Activated T-helper 17 cell treated with anti-CD3 and anti-CD28 coated beads, Interleukin-2, amount 50 U/mL, for 72 hours (primary cell): ENCODE data around the gene NCOA1. TPM values are rescaled to one million over a fixed set of nuclear protein-coding genes. Genes with fewer than 3 reads are reported as not detected.
A peak's percentile ranks its signal among the peaks of the same experiment; 100 is the strongest.
"Not testable (repeated sequence)": the region's sequence is repeated elsewhere in the genome, so short reads cannot be mapped to it uniquely, and the experiment has no call there.

Source experiments
- ATAC-seq: fragments of 150-1000 bp; cut with Tn5 transposase; replicated peaks from 2 replicates; pipeline ENCODE4 v1.10.0; 2021; ENCODE audit warnings: mild to moderate bottlenecking, moderate library complexity
- H3K27ac Mint-ChIP-seq: one replicate; pipeline ENCODE4 v1.8.0; 2022; ENCODE audit warnings: mixed read lengths
- H3K27me3 Mint-ChIP-seq: one replicate; pipeline ENCODE4 v1.8.0; 2022; ENCODE audit warnings: mixed read lengths
- H3K36me3 Mint-ChIP-seq: one replicate; pipeline ENCODE4 v1.8.0; 2022; ENCODE audit warnings: low read depth, mild to moderate bottlenecking, mixed read lengths
- H3K4me1 Mint-ChIP-seq: one replicate; pipeline ENCODE4 v1.8.0; 2022; ENCODE audit warnings: mixed read lengths
- H3K4me3 Mint-ChIP-seq: one replicate; pipeline ENCODE4 v1.8.0; 2022; ENCODE audit warnings: mild to moderate bottlenecking, mixed read lengths
- H3K9me3 Mint-ChIP-seq: one replicate; pipeline ENCODE4 v1.8.0; 2022; ENCODE audit warnings: mixed read lengths
- total RNA-seq, 2 donors: library from RNA; stranded (reverse); gene quantifications; one replicate each; pipeline ENCODE4 v1.2.3, GENCODE V29; 2022

Gene NCOA1
- total RNA-seq, 2 donors from 2014 or later: 27.5 to 29.7 TPM

- H3K9me3 Mint-ChIP-seq, H3K27me3 Mint-ChIP-seq: not testable (repeated sequence)
- H3K4me1 Mint-ChIP-seq: peaks cover 15% of the 10 kb centered on the region
- peak; percentile 88 for ATAC-seq
- H3K4me3 Mint-ChIP-seq: peak overlapping the region; percentile 20
- H3K27ac Mint-ChIP-seq: peak overlapping the region; percentile 9
- H3K36me3 Mint-ChIP-seq: peaks cover 10% of the 10 kb centered on the region
These were observed 59.2 kb downstream of the NCOA1 start for GRCh38 chr2:24550301-24550700.

GRCh38 chr2:24551016-24551415 lies 60.0 kb downstream of the NCOA1 start:
- H3K27ac Mint-ChIP-seq: no peak overlapping the region
- H3K4me3 Mint-ChIP-seq: no peak overlapping the region
- ATAC-seq: no peak
- H3K9me3 Mint-ChIP-seq: peaks cover 9% of the 10 kb centered on the region
- peaks cover 17% of the 10 kb centered on the region for H3K36me3 Mint-ChIP-seq
- no peaks in the 10 kb centered on the region for H3K27me3 Mint-ChIP-seq
- H3K4me1 Mint-ChIP-seq: peaks cover 15% of the 10 kb centered on the region

- Mint-ChIP-seq H3K36me3 (peaks cover 26% of the 10 kb centered on the region), H3K27me3 (no peaks in the 10 kb centered on the region), H3K9me3 (peaks cover 11% of the 10 kb centered on the region), H3K27ac (no peak overlapping the region), H3K4me3 (no peak overlapping the region), H3K4me1 (peaks cover 22% of the 10 kb centered on the region)
- no peak for ATAC-seq
These were observed 61.8 kb downstream of the NCOA1 start for GRCh38 chr2:24552836-24553235.

GRCh38 chr2:24558781-24559472 lies 67.9 kb downstream of the NCOA1 start:
- ATAC-seq: no peak
- no peak overlapping the region for H3K4me3 Mint-ChIP-seq
- peaks cover 31% of the 10 kb centered on the region for H3K4me1 Mint-ChIP-seq
- peaks cover 30% of the 10 kb centered on the region for H3K36me3 Mint-ChIP-seq
- H3K27ac Mint-ChIP-seq: peak overlapping the region; percentile 40
- no peaks in the 10 kb centered on the region for H3K27me3 Mint-ChIP-seq
- H3K9me3 Mint-ChIP-seq: peaks cover 4% of the 10 kb centered on the region

- Mint-ChIP-seq H3K27me3 (no peaks in the 10 kb centered on the region), H3K4me1 (peaks cover 31% of the 10 kb centered on the region), H3K27ac (peak overlapping the region; percentile 40)
These were observed 68.5 kb downstream of the NCOA1 start for GRCh38 chr2:24559473-24560113.

GRCh38 chr2:24565537-24565936 lies 74.5 kb downstream of the NCOA1 start:
- Mint-ChIP-seq H3K27ac (no peak overlapping the region), H3K4me3 (no peak overlapping the region), H3K36me3 (peaks cover 24% of the 10 kb centered on the region), H3K9me3 (no peaks in the 10 kb centered on the region), H3K4me1 (peaks cover 12% of the 10 kb centered on the region), H3K27me3 (no peaks in the 10 kb centered on the region)
- no peak for ATAC-seq

More at GRCh38 chr2:24559473-24560113, 68.5 kb downstream of the NCOA1 start:
- Mint-ChIP-seq H3K36me3 (peaks cover 29% of the 10 kb centered on the region), H3K4me3 (no peak overlapping the region), H3K9me3 (peaks cover 4% of the 10 kb centered on the region)
- no peak for ATAC-seq

GRCh38 chr2:24566209-24566608 lies 75.2 kb downstream of the NCOA1 start:
- no peak overlapping the region for H3K27ac Mint-ChIP-seq
- H3K4me3 Mint-ChIP-seq: no peak overlapping the region
- H3K4me1 Mint-ChIP-seq: peaks cover 10% of the 10 kb centered on the region
- no peaks in the 10 kb centered on the region for H3K27me3 Mint-ChIP-seq
- H3K9me3 Mint-ChIP-seq: no peaks in the 10 kb centered on the region
- ATAC-seq: no peak
- H3K36me3 Mint-ChIP-seq: peaks cover 24% of the 10 kb centered on the region

GRCh38 chr2:24566630-24567029 lies 75.6 kb downstream of the NCOA1 start:
- H3K36me3 Mint-ChIP-seq: peaks cover 24% of the 10 kb centered on the region
- H3K27ac Mint-ChIP-seq: no peak overlapping the region
- peaks cover 10% of the 10 kb centered on the region for H3K4me1 Mint-ChIP-seq
- no peaks in the 10 kb centered on the region for H3K27me3 Mint-ChIP-seq
- no peak for ATAC-seq
- H3K4me3 Mint-ChIP-seq: no peak overlapping the region
- H3K9me3 Mint-ChIP-seq: no peaks in the 10 kb centered on the region

GRCh38 chr2:24568551-24568950 lies 77.5 kb downstream of the NCOA1 start:
- Mint-ChIP-seq H3K4me3 (no peak overlapping the region), H3K27me3 (no peaks in the 10 kb centered on the region), H3K27ac (peak overlapping the region; percentile 47), H3K36me3 (peaks cover 24% of the 10 kb centered on the region), H3K4me1 (peaks cover 17% of the 10 kb centered on the region), H3K9me3 (no peaks in the 10 kb centered on the region)
- no peak for ATAC-seq

- peaks cover 19% of the 10 kb centered on the region for H3K36me3 Mint-ChIP-seq
- ATAC-seq, H3K27ac Mint-ChIP-seq, H3K4me3 Mint-ChIP-seq, H3K9me3 Mint-ChIP-seq, H3K27me3 Mint-ChIP-seq: not testable (repeated sequence)
- peaks cover 17% of the 10 kb centered on the region for H3K4me1 Mint-ChIP-seq
These were observed 78.5 kb downstream of the NCOA1 start for GRCh38 chr2:24569565-24569964.

- Mint-ChIP-seq H3K36me3 (peaks cover 17% of the 10 kb centered on the region), H3K27me3 (no peaks in the 10 kb centered on the region), H3K4me1 (peaks cover 17% of the 10 kb centered on the region), H3K27ac (no peak overlapping the region), H3K9me3 (no peaks in the 10 kb centered on the region), H3K4me3 (no peak overlapping the region)
- no peak for ATAC-seq
These were observed 79.2 kb downstream of the NCOA1 start for GRCh38 chr2:24570225-24570624.

- peak overlapping the region; percentile 33 for H3K4me3 Mint-ChIP-seq
- peaks cover 22% of the 10 kb centered on the region for H3K4me1 Mint-ChIP-seq
- no peak for ATAC-seq
- no peaks in the 10 kb centered on the region for H3K9me3 Mint-ChIP-seq
- H3K27ac Mint-ChIP-seq: no peak overlapping the region
- peaks cover 12% of the 10 kb centered on the region for H3K36me3 Mint-ChIP-seq
- H3K27me3 Mint-ChIP-seq: no peaks in the 10 kb centered on the region
These were observed 80.9 kb downstream of the NCOA1 start for GRCh38 chr2:24571828-24572442.

GRCh38 chr2:24576146-24576545 lies 85.1 kb downstream of the NCOA1 start:
- Mint-ChIP-seq H3K9me3 (no peaks in the 10 kb centered on the region), H3K27me3 (no peaks in the 10 kb centered on the region), H3K4me3 (peak overlapping the region; percentile 71), H3K36me3 (peaks cover 23% of the 10 kb centered on the region), H3K4me1 (peaks cover 52% of the 10 kb centered on the region), H3K27ac (peak overlapping the region; percentile 95)
- ATAC-seq: peak; percentile 42

GRCh38 chr2:24576617-24577016 lies 85.6 kb downstream of the NCOA1 start:
- peak; percentile 80 for ATAC-seq
- Mint-ChIP-seq H3K36me3 (peaks cover 26% of the 10 kb centered on the region), H3K27ac (peak overlapping the region; percentile 95), H3K4me3 (peak overlapping the region; percentile 71), H3K27me3 (no peaks in the 10 kb centered on the region), H3K4me1 (peaks cover 56% of the 10 kb centered on the region), H3K9me3 (no peaks in the 10 kb centered on the region)

- H3K4me3 Mint-ChIP-seq: peak overlapping the region; percentile 71
- no peaks in the 10 kb centered on the region for H3K9me3 Mint-ChIP-seq
- peaks cover 28% of the 10 kb centered on the region for H3K36me3 Mint-ChIP-seq
- peak; percentile 62 for ATAC-seq
- no peaks in the 10 kb centered on the region for H3K27me3 Mint-ChIP-seq
- peaks cover 53% of the 10 kb centered on the region for H3K4me1 Mint-ChIP-seq
- peak overlapping the region; percentile 95 for H3K27ac Mint-ChIP-seq
These were observed 86.4 kb downstream of the NCOA1 start for GRCh38 chr2:24577481-24577880.
